ENCODE data around the gene ARV1. TPM values are rescaled to one million over a fixed set of nuclear protein-coding genes. Genes with fewer than 3 reads are reported as not detected.

The ARV1 gene
- total and polyA plus RNA-seq, 10 donors, result 11.8 to 31.6 (median 18.2) TPM

- intact Hi-C loops (cut with DNase I; ENCODE audit: low total_unique reads), result no loop called here
- WGBS, 5 donors, result 81 to 93% (median 86%) methylated on average over 3 of the region's 3 CpGs
- H3K27me3 ChIP-seq (replicated peaks in 1 of 7), result no peaks in the 10 kb centered on the region
- no peak for DNase-seq
- no peak overlapping the region for H3K4me3 ChIP-seq
- H3K4me1 ChIP-seq, result no peaks in the 10 kb centered on the region
- peaks cover 0 to 38% (median 0%) of the 10 kb centered on the region in 6 donors for H3K36me3 ChIP-seq
- no peak for TF ChIP-seq CTCF (IDR thresholded peaks at IDR 0.05 in 8 of 11, conservative IDR thresholded peaks at IDR 0.05 in 3 of 11)
- no peak for TF ChIP-seq POLR2A (IDR thresholded peaks at IDR 0.05)
- TF ChIP-seq POLR2AphosphoS5 (IDR thresholded peaks at IDR 0.05), result no peak
- H3K27ac ChIP-seq, result no peak overlapping the region
- H3K9me3 ChIP-seq, result peaks cover 0 to 4% (median 0%) of the 10 kb centered on the region in 8 donors
Measured at GRCh38 chr1:231013391-231014015, 34.6 kb downstream of the ARV1 start.

- WGBS, 5 donors, result 92 to 99% (median 95%) methylated on average over 6 of the region's 6 CpGs
- H3K36me3 ChIP-seq, result peaks cover 0 to 56% (median 0%) of the 10 kb centered on the region in 6 donors
- TF ChIP-seq CTCF (IDR thresholded peaks at IDR 0.05 in 8 of 11, conservative IDR thresholded peaks at IDR 0.05 in 3 of 11) (no peak), POLR2AphosphoS5 (IDR thresholded peaks at IDR 0.05) (no peak), POLR2A (IDR thresholded peaks at IDR 0.05) (no peak)
- H3K9me3 ChIP-seq, result peaks cover 0 to 3% (median 0%) of the 10 kb centered on the region in 8 donors
- intact Hi-C loops (cut with DNase I; ENCODE audit: low total_unique reads), result no loop called here
- no peak overlapping the region for H3K27ac ChIP-seq
- DNase-seq, result no peak
- no peak overlapping the region for H3K4me3 ChIP-seq
- peaks cover 0 to 19% (median 16%) of the 10 kb centered on the region in 6 donors for H3K4me1 ChIP-seq
- H3K27me3 ChIP-seq (replicated peaks in 1 of 7), result no peaks in the 10 kb centered on the region
Measured at GRCh38 chr1:231016234-231016633, 37.3 kb downstream of the ARV1 start.

- Histone ChIP-seq H3K36me3 (peaks cover 0 to 60% (median 0%) of the 10 kb centered on the region in 6 donors), H3K27ac (no peak overlapping the region), H3K4me1 (peaks cover 0 to 26% (median 19%) of the 10 kb centered on the region in 6 donors), H3K27me3 (replicated peaks in 1 of 7) (no peaks in the 10 kb centered on the region), H3K9me3 (peaks cover 0 to under 1% (median 0%) of the 10 kb centered on the region in 8 donors), H3K4me3 (no peak overlapping the region)
- WGBS, 5 donors, result 85 to 94% (median 92%) methylated on average over 4 to 5 of the region's 5 CpGs
- DNase-seq, result no peak
- TF ChIP-seq CTCF (IDR thresholded peaks at IDR 0.05 in 8 of 11, conservative IDR thresholded peaks at IDR 0.05 in 3 of 11) (no peak), POLR2AphosphoS5 (IDR thresholded peaks at IDR 0.05) (no peak), POLR2A (IDR thresholded peaks at IDR 0.05) (no peak)
- intact Hi-C loops (cut with DNase I; ENCODE audit: low total_unique reads), result no loop called here
Measured at GRCh38 chr1:231016966-231017365, 38.1 kb downstream of the ARV1 start.

GRCh38 chr1:231019711-231020110, 40.8 kb downstream of the ARV1 start:
- peaks cover 0 to 27% (median 19%) of the 10 kb centered on the region in 6 donors for H3K4me1 ChIP-seq
- 78 to 88% (median 84%) methylated on average over 14 of the region's 14 CpGs for WGBS, 5 donors
- intact Hi-C loops (cut with DNase I; ENCODE audit: low total_unique reads), result no loop called here
- no peaks in the 10 kb centered on the region for H3K9me3 ChIP-seq
- TF ChIP-seq POLR2AphosphoS5 (IDR thresholded peaks at IDR 0.05) (no peak), POLR2A (IDR thresholded peaks at IDR 0.05) (no peak), CTCF (IDR thresholded peaks at IDR 0.05 in 8 of 11, conservative IDR thresholded peaks at IDR 0.05 in 3 of 11) (no peak)
- peaks cover 0 to 62% (median 0%) of the 10 kb centered on the region in 6 donors for H3K36me3 ChIP-seq
- H3K27me3 ChIP-seq (replicated peaks in 1 of 7), result no peaks in the 10 kb centered on the region
- DNase-seq, result no peak
- peak overlapping the region in 5 of 8 donors; percentile 51 to 76 (median 57) for H3K27ac ChIP-seq
- H3K4me3 ChIP-seq, result peak overlapping the region in 4 of 8 donors; percentile 13 to 57 (median 18)
